Trophoblast cell (in vitro differentiated cells and primary cell): ENCODE data around the gene PCNX1.

Experiments
- DNase-seq, 2 donors: peaks; one replicate each; pipeline ENCODE4 v3.0.0-alpha.2; 2016
- H2AFZ ChIP-seq: 2 replicates; pipeline ENCODE4 v1.6.1; 2013; ENCODE audit warnings: low read length, moderate library complexity, mild to moderate bottlenecking; ENCODE audit not compliant: insufficient read depth, poor library complexity
- H2AK5ac ChIP-seq: 2 replicates; pipeline ENCODE4 v1.6.1; 2013; ENCODE audit warnings: mild to moderate bottlenecking, low read length
- H2BK120ac ChIP-seq: 2 replicates; pipeline ENCODE4 v1.6.1; 2013; ENCODE audit warnings: low read length, mild to moderate bottlenecking, moderate library complexity; ENCODE audit not compliant: insufficient read depth, poor library complexity
- H2BK12ac ChIP-seq: 2 replicates; pipeline ENCODE4 v1.6.1; 2013; ENCODE audit warnings: mild to moderate bottlenecking, low read length, moderate library complexity
- H2BK5ac ChIP-seq: 2 replicates; pipeline ENCODE4 v1.6.1; 2013; ENCODE audit warnings: low read length, low read depth, moderate library complexity, mild to moderate bottlenecking; ENCODE audit not compliant: poor library complexity
- H3K14ac ChIP-seq: 2 replicates; pipeline ENCODE4 v1.6.1; 2013; ENCODE audit warnings: mild to moderate bottlenecking, low read length
- H3K18ac ChIP-seq: 2 replicates; pipeline ENCODE4 v1.6.1; 2013; ENCODE audit warnings: mild to moderate bottlenecking, low read length
- H3K23ac ChIP-seq: 2 replicates; pipeline ENCODE4 v1.6.1; 2013; ENCODE audit warnings: low read length
- H3K27ac ChIP-seq: 2 replicates; pipeline ENCODE4 v1.5.1; 2013; ENCODE audit warnings: low read depth, mild to moderate bottlenecking, inconsistent platforms, low read length, moderate library complexity
- H3K27me3 ChIP-seq: 2 replicates; pipeline ENCODE4 v1.6.1; 2013; ENCODE audit warnings: inconsistent platforms, mild to moderate bottlenecking, low read length, moderate library complexity; ENCODE audit not compliant: insufficient read depth
- H3K36me3 ChIP-seq, 2 experiments: 1 replicate in 1 of 2; 2 replicates in 1 of 2; pipeline ENCODE4 v1.6.1; 2013; ENCODE audit warnings: low read length in 2 of 2, mild to moderate bottlenecking in 2 of 2, moderate library complexity in 1 of 2; ENCODE audit not compliant: insufficient read depth in 2 of 2, control insufficient read depth in 1 of 2
- H3K4ac ChIP-seq: 2 replicates; pipeline ENCODE4 v1.6.1; 2013; ENCODE audit warnings: low read depth, mild to moderate bottlenecking, low read length, moderate library complexity
- H3K4me1 ChIP-seq, 2 experiments: 1 replicate in 1 of 2; 2 replicates in 1 of 2; pipeline ENCODE4 v1.6.1; 2013; ENCODE audit warnings: low read length in 2 of 2, mild to moderate bottlenecking in 2 of 2, moderate library complexity in 1 of 2; ENCODE audit not compliant: insufficient read depth in 2 of 2, control insufficient read depth in 1 of 2
- H3K4me2 ChIP-seq: 2 replicates; pipeline ENCODE4 v1.6.1; 2013; ENCODE audit warnings: inconsistent platforms, mild to moderate bottlenecking, low read length, moderate library complexity
- H3K4me3 ChIP-seq: 2 replicates; pipeline ENCODE4 v1.5.1; 2013; ENCODE audit warnings: mild to moderate bottlenecking, low read depth, low read length, inconsistent platforms
- H3K79me1 ChIP-seq: one replicate; pipeline ENCODE4 v1.6.1; 2013; ENCODE audit warnings: low read length
- H3K79me2 ChIP-seq: 2 replicates; pipeline ENCODE4 v1.6.1; 2013; ENCODE audit warnings: low read length, mild to moderate bottlenecking; ENCODE audit not compliant: control insufficient read depth, insufficient read depth, poor library complexity
- H3K9ac ChIP-seq: 2 replicates; pipeline ENCODE4 v1.6.1; 2013; ENCODE audit warnings: mild to moderate bottlenecking, low read length
- H3K9me3 ChIP-seq: 2 replicates; pipeline ENCODE4 v1.6.1; 2013; ENCODE audit warnings: low read depth, mild to moderate bottlenecking, control low read depth, inconsistent platforms, low read length; ENCODE audit not compliant: insufficient read depth
- H4K12ac ChIP-seq: 2 replicates; pipeline ENCODE4 v1.6.1; 2013; ENCODE audit warnings: low read depth, mild to moderate bottlenecking, low read length, moderate library complexity
- H4K8ac ChIP-seq: 2 replicates; pipeline ENCODE4 v1.6.1; 2013; ENCODE audit warnings: low read depth, mild to moderate bottlenecking, low read length, moderate library complexity
- H4K91ac ChIP-seq: one replicate; pipeline ENCODE4 v1.6.1; 2013; ENCODE audit warnings: low read depth, mild to moderate bottlenecking, low read length, moderate library complexity
- WGBS: extraction: QIAGEN DNeasy Blood & Tissue Kit; methylation state at CpG from one replicate; pipeline ENCODE4 v1.1.7; 2013; ENCODE audit warnings: missing lambda C conversion rate; ENCODE audit not compliant: insufficient read length, insufficient coverage; ENCODE audit errors: extremely low coverage; 5-methylcytosine and 5-hydroxymethylcytosine counted together

Gene PCNX1

GRCh38 chr14:71096947-71097346 lies 189.7 kb downstream of the PCNX1 start:
- no CpG with 5 or more reads among the region's 5 CpGs for WGBS

GRCh38 chr14:71103662-71104484 lies 196.6 kb downstream of the PCNX1 start:
- Histone ChIP-seq H3K27me3 (no peaks in the 10 kb centered on the region), H3K79me1 (no peaks in the 10 kb centered on the region), H2BK5ac (no peak overlapping the region), H4K91ac (no peak overlapping the region), H3K9me3 (no peaks in the 10 kb centered on the region), H3K23ac (no peak overlapping the region), H2BK120ac (no peak overlapping the region), H3K4me1 (no peaks in the 10 kb centered on the region), H3K4ac (no peak overlapping the region), H3K79me2 (no peaks in the 10 kb centered on the region), H3K18ac (no peak overlapping the region), H3K36me3 (peaks cover 18 to 23% of the 10 kb centered on the region in 2 experiments), H2AFZ (no peak overlapping the region), H3K9ac (no peak overlapping the region), H3K4me3 (no peak overlapping the region), H4K12ac (no peak overlapping the region), H3K14ac (no peak overlapping the region), H2BK12ac (no peak overlapping the region), H3K4me2 (no peak overlapping the region), H3K27ac (no peak overlapping the region), H2AK5ac (no peak overlapping the region), H4K8ac (no peak overlapping the region)
- peak; percentile 16 to 84 for DNase-seq
- no CpG with 5 or more reads among the region's 3 CpGs for WGBS

More at GRCh38 chr14:71096947-71097346, 189.7 kb downstream of the PCNX1 start:
- Histone ChIP-seq H2AK5ac (no peak overlapping the region), H2BK5ac (no peak overlapping the region), H3K36me3 (peaks cover 1 to 6% of the 10 kb centered on the region in 2 experiments), H3K27me3 (no peaks in the 10 kb centered on the region), H3K9me3 (no peaks in the 10 kb centered on the region), H2BK120ac (no peak overlapping the region), H3K9ac (no peak overlapping the region), H4K8ac (no peak overlapping the region), H3K79me2 (no peaks in the 10 kb centered on the region), H3K4ac (no peak overlapping the region), H3K4me2 (no peak overlapping the region), H3K79me1 (no peaks in the 10 kb centered on the region), H3K18ac (no peak overlapping the region), H3K23ac (no peak overlapping the region), H2BK12ac (no peak overlapping the region), H4K12ac (no peak overlapping the region), H3K4me3 (no peak overlapping the region), H2AFZ (no peak overlapping the region), H4K91ac (no peak overlapping the region), H3K14ac (no peak overlapping the region), H3K4me1 (no peaks in the 10 kb centered on the region), H3K27ac (no peak overlapping the region)
- DNase-seq, result no peak

- H3K36me3 ChIP-seq, result peaks cover 18 to 30% of the 10 kb centered on the region in 2 experiments
- no CpG with 5 or more reads among the region's 2 CpGs for WGBS
- no peak for DNase-seq
These were observed 197.9 kb downstream of the PCNX1 start for GRCh38 chr14:71105177-71105576.

GRCh38 chr14:71107921-71108320 lies 200.7 kb downstream of the PCNX1 start:
- Histone ChIP-seq H3K18ac (no peak overlapping the region), H3K79me1 (no peaks in the 10 kb centered on the region), H3K36me3 (peaks cover 16 to 26% of the 10 kb centered on the region in 2 experiments), H4K8ac (no peak overlapping the region), H2AK5ac (no peak overlapping the region), H2BK120ac (no peak overlapping the region), H3K4me2 (no peak overlapping the region), H2AFZ (no peak overlapping the region), H4K91ac (no peak overlapping the region), H3K27ac (no peak overlapping the region), H3K9me3 (no peaks in the 10 kb centered on the region), H3K9ac (no peak overlapping the region), H3K23ac (no peak overlapping the region), H2BK12ac (no peak overlapping the region), H4K12ac (no peak overlapping the region), H3K27me3 (no peaks in the 10 kb centered on the region), H3K4ac (no peak overlapping the region), H3K4me1 (no peaks in the 10 kb centered on the region), H3K79me2 (no peaks in the 10 kb centered on the region), H2BK5ac (no peak overlapping the region), H3K4me3 (no peak overlapping the region), H3K14ac (no peak overlapping the region)
- WGBS, result no CpG with 5 or more reads among the region's 2 CpGs
- no peak for DNase-seq

More at GRCh38 chr14:71105177-71105576, 197.9 kb downstream of the PCNX1 start:
- H3K79me1 ChIP-seq, result no peaks in the 10 kb centered on the region
- no peak overlapping the region for H3K9ac ChIP-seq
- no peak overlapping the region for H2AFZ ChIP-seq
- H4K8ac ChIP-seq, result no peak overlapping the region
- no peak overlapping the region for H3K14ac ChIP-seq
- no peak overlapping the region for H4K91ac ChIP-seq
- no peaks in the 10 kb centered on the region for H3K27me3 ChIP-seq
- H3K4me2 ChIP-seq, result no peak overlapping the region
- no peaks in the 10 kb centered on the region for H3K9me3 ChIP-seq
- H3K23ac ChIP-seq, result no peak overlapping the region
- H2BK5ac ChIP-seq, result no peak overlapping the region
- H3K27ac ChIP-seq, result no peak overlapping the region
- no peak overlapping the region for H3K18ac ChIP-seq
- H4K12ac ChIP-seq, result no peak overlapping the region
- H3K4me1 ChIP-seq, result no peaks in the 10 kb centered on the region
- no peak overlapping the region for H3K4me3 ChIP-seq
- H2BK120ac ChIP-seq, result no peak overlapping the region
- H3K79me2 ChIP-seq, result no peaks in the 10 kb centered on the region
- no peak overlapping the region for H3K4ac ChIP-seq
- H2AK5ac ChIP-seq, result no peak overlapping the region
- H2BK12ac ChIP-seq, result no peak overlapping the region
